ENCODE data around the gene C9orf78. TPM values are rescaled to one million over a fixed set of nuclear protein-coding genes. Genes with fewer than 3 reads are reported as not detected.
A peak's percentile ranks its signal among the peaks of the same experiment; 100 is the strongest.

The C9orf78 gene
- 10 to 100 TPM; 33.2 to 73.1 (median 48.6) TPM for total RNA-seq

GRCh38 chr9:129835128-129835859 lies at the start of gene C9orf78, which contains the start of gene USP20:
Gene C9orf78 (minus strand): TSS chr9:129835275. CDS start chr9:129835221, 54 bp downstream.
Gene USP20 (plus strand): TSS chr9:129835458. CDS start chr9:129852556, 17,098 bp downstream.
- Histone ChIP-seq H3K4me1 (replicated peaks in 1 of 2) (peaks cover 6 to 18% of the 10 kb centered on the region in 2 donors), H3K27ac (peak within 1 kb of the TSS; percentile 72 to 77), H3K4me3 (peak within 1 kb of the TSS; percentile 78 to 95 (median 83))
- ATAC-seq (replicated peaks in 6 of 8) = peak; percentile 86 to 98 (median 96)
- in situ Hi-C loops (cut with MboI; ENCODE audit: low pct_unique_long_range_greater_than_20kb in 2 of 9, low sequenced_read_pairs in 9 of 9, unreplicated experiment in 9 of 9) = no loop called here
- WGBS, 10 experiments = 0 to 20% (median 4%) methylated on average over 1 to 10 of the region's 81 CpGs; no CpG with 5 or more reads in 7 of the 10 experiments

GRCh38 chr9:129884220-129885017 lies 49.3 kb upstream of the C9orf78 start:
- peak; percentile 61 to 87 (median 84) for ATAC-seq (replicated peaks in 6 of 8)
- in situ Hi-C loops (cut with MboI; ENCODE audit: low pct_unique_long_range_greater_than_20kb in 2 of 9, low sequenced_read_pairs in 9 of 9, unreplicated experiment in 9 of 9) = loop anchor here in 1 of 9 experiments (25.0 kb wide), 1 partner anchor 178 kb away; the partner anchor contains the start of gene GPR107
- WGBS, 10 experiments = 0 to 40% (median 7%) methylated on average over 1 to 9 of the region's 24 CpGs
- peak overlapping the region in 2 of 5 donors; percentile 5 to 7 for H3K4me3 ChIP-seq
- H3K27ac ChIP-seq = peak overlapping the region in 1 of 2 donors; percentile 24
- peaks cover 20 to 24% of the 10 kb centered on the region in 2 donors for H3K4me1 ChIP-seq (replicated peaks in 1 of 2)

- WGBS, 10 experiments = 57 to 100% (median 85%) methylated on average over 2 to 9 of the region's 19 CpGs; no CpG with 5 or more reads in 3 of the 10 experiments
- ATAC-seq (replicated peaks in 6 of 8) = no peak
- Histone ChIP-seq H3K4me1 (replicated peaks in 1 of 2) (peaks cover 20 to 21% of the 10 kb centered on the region in 2 donors), H3K27ac (no peak overlapping the region), H3K4me3 (no peak overlapping the region)
- in situ Hi-C loops (cut with MboI; ENCODE audit: low pct_unique_long_range_greater_than_20kb in 2 of 9, low sequenced_read_pairs in 9 of 9, unreplicated experiment in 9 of 9) = loop anchor here in 1 of 9 experiments (25.0 kb wide), 1 partner anchor 181 kb away; the partner anchor contains the start of gene GPR107
Observed at GRCh38 chr9:129881547-129882324, 46.7 kb upstream of the C9orf78 start.

- in situ Hi-C loops (cut with MboI; ENCODE audit: low pct_unique_long_range_greater_than_20kb in 2 of 9, low sequenced_read_pairs in 9 of 9, unreplicated experiment in 9 of 9) = loop anchor here in 1 of 9 experiments (25.0 kb wide), 1 partner anchor 181 kb away; the partner anchor contains the start of gene GPR107
- no peak overlapping the region for H3K4me3 ChIP-seq
- no peak overlapping the region for H3K27ac ChIP-seq
- peaks cover 16 to 17% of the 10 kb centered on the region in 2 donors for H3K4me1 ChIP-seq (replicated peaks in 1 of 2)
- ATAC-seq (replicated peaks in 6 of 8) = no peak
- 50 to 100% (median 66%) methylated on average over 2 to 21 of the region's 28 CpGs; no CpG with 5 or more reads in 3 of the 10 experiments for WGBS, 10 experiments
Observed at GRCh38 chr9:129880654-129881546, 45.8 kb upstream of the C9orf78 start.

GRCh38 chr9:129879991-129880653 lies 45.0 kb upstream of the C9orf78 start:
- no peak for ATAC-seq (replicated peaks in 6 of 8)
- peaks cover 11% of the 10 kb centered on the region in 2 donors for H3K4me1 ChIP-seq (replicated peaks in 1 of 2)
- in situ Hi-C loops (cut with MboI; ENCODE audit: low pct_unique_long_range_greater_than_20kb in 2 of 9, low sequenced_read_pairs in 9 of 9, unreplicated experiment in 9 of 9) = loop anchor here in 1 of 9 experiments (25.0 kb wide), 1 partner anchor 182 kb away; the partner anchor contains the start of gene GPR107
- H3K4me3 ChIP-seq = no peak overlapping the region
- 78 to 80% methylated on average over 3 to 6 of the region's 31 CpGs; no CpG with 5 or more reads in 8 of the 10 experiments for WGBS, 10 experiments
- no peak overlapping the region for H3K27ac ChIP-seq

- H3K27ac ChIP-seq = peak overlapping the region in 1 of 2 donors; percentile 16
- H3K4me3 ChIP-seq = no peak overlapping the region
- H3K4me1 ChIP-seq (replicated peaks in 1 of 2) = peaks cover 4% of the 10 kb centered on the region in 2 donors
- in situ Hi-C loops (cut with MboI; ENCODE audit: low pct_unique_long_range_greater_than_20kb in 2 of 9, low sequenced_read_pairs in 9 of 9, unreplicated experiment in 9 of 9) = loop anchor here in 1 of 9 experiments (25.0 kb wide), 1 partner anchor 183 kb away; the partner anchor contains the start of gene GPR107
- WGBS, 10 experiments = 68 to 100% (median 88%) methylated on average over 1 to 10 of the region's 17 CpGs; no CpG with 5 or more reads in 6 of the 10 experiments
- ATAC-seq (replicated peaks in 6 of 8) = no peak
Observed at GRCh38 chr9:129879103-129879699, 44.1 kb upstream of the C9orf78 start.

GRCh38 chr9:129878291-129878690 lies 43.2 kb upstream of the C9orf78 start:
- in situ Hi-C loops (cut with MboI; ENCODE audit: low pct_unique_long_range_greater_than_20kb in 2 of 9, low sequenced_read_pairs in 9 of 9, unreplicated experiment in 9 of 9) = loop anchor here in 1 of 9 experiments (25.0 kb wide), 1 partner anchor 184 kb away; the partner anchor contains the start of gene GPR107
- WGBS, 10 experiments = 90 to 100% (median 93%) methylated on average over 1 to 6 of the region's 11 CpGs; no CpG with 5 or more reads in 5 of the 10 experiments
- H3K27ac ChIP-seq = no peak overlapping the region
- H3K4me3 ChIP-seq = no peak overlapping the region
- ATAC-seq (replicated peaks in 6 of 8) = no peak
- H3K4me1 ChIP-seq (replicated peaks in 1 of 2) = no peaks in the 10 kb centered on the region

GRCh38 chr9:129876815-129877214 lies 41.7 kb upstream of the C9orf78 start:
- in situ Hi-C loops (cut with MboI; ENCODE audit: low pct_unique_long_range_greater_than_20kb in 2 of 9, low sequenced_read_pairs in 9 of 9, unreplicated experiment in 9 of 9) = loop anchor here in 1 of 9 experiments (25.0 kb wide), 1 partner anchor 185 kb away; the partner anchor contains the start of gene GPR107
- no peak overlapping the region for H3K4me3 ChIP-seq
- 22 to 100% (median 100%) methylated on average over 1 to 6 of the region's 7 CpGs; no CpG with 5 or more reads in 5 of the 10 experiments for WGBS, 10 experiments
- no peak overlapping the region for H3K27ac ChIP-seq
- no peak for ATAC-seq (replicated peaks in 6 of 8)
- no peaks in the 10 kb centered on the region for H3K4me1 ChIP-seq (replicated peaks in 1 of 2)

- Histone ChIP-seq H3K27ac (no peak overlapping the region), H3K4me3 (no peak overlapping the region), H3K4me1 (replicated peaks in 1 of 2) (peaks cover 0 to 7% of the 10 kb centered on the region in 2 donors)
- ATAC-seq (replicated peaks in 6 of 8) = peak in 1 of 8 experiments; percentile 47
- 89 to 100% (median 89%) methylated on average over 1 to 3 of the region's 27 CpGs; no CpG with 5 or more reads in 7 of the 10 experiments for WGBS, 10 experiments
- in situ Hi-C loops (cut with MboI; ENCODE audit: low pct_unique_long_range_greater_than_20kb in 2 of 9, low sequenced_read_pairs in 9 of 9, unreplicated experiment in 9 of 9) = loop anchor here in 1 of 9 experiments (25.0 kb wide), 1 partner anchor 186 kb away; the partner anchor contains the start of gene GPR107
Observed at GRCh38 chr9:129875687-129876395, 40.8 kb upstream of the C9orf78 start.

GRCh38 chr9:129875181-129875611 lies 40.1 kb upstream of the C9orf78 start:
- Histone ChIP-seq H3K4me3 (no peak overlapping the region), H3K4me1 (replicated peaks in 1 of 2) (peaks cover 0 to 7% of the 10 kb centered on the region in 2 donors), H3K27ac (no peak overlapping the region)
- WGBS, 10 experiments = 79 to 100% (median 100%) methylated on average over 1 to 11 of the region's 23 CpGs; no CpG with 5 or more reads in 5 of the 10 experiments
- in situ Hi-C loops (cut with MboI; ENCODE audit: low pct_unique_long_range_greater_than_20kb in 2 of 9, low sequenced_read_pairs in 9 of 9, unreplicated experiment in 9 of 9) = loop anchor here in 1 of 9 experiments (25.0 kb wide), 1 partner anchor 187 kb away; the partner anchor contains the start of gene GPR107
- ATAC-seq (replicated peaks in 6 of 8) = peak in 1 of 8 experiments; percentile 33
